SU-DHL-6 (cell line): ENCODE data around the gene PDZRN3.

Experiments used
- CTCF ChIP-seq: fragments of 200-600 bp; sonication (generic); IDR thresholded peaks from one replicate; pipeline ENCODE4 v1.5.1; 2017; ENCODE audit warnings: antibody characterized with exemption, mild to moderate bottlenecking, low read length, moderate library complexity; ENCODE audit not compliant: insufficient read depth, poor library complexity, severe bottlenecking
- EZH2phosphoT487 ChIP-seq: fragments of 200-600 bp; sonication (generic), shearing (Covaris generic); conservative IDR thresholded peaks from 2 replicates; pipeline ENCODE4 v1.6.1; 2018; ENCODE audit warnings: mild to moderate bottlenecking, antibody characterized with exemption, low read length, moderate library complexity, mixed read lengths

DNA sequence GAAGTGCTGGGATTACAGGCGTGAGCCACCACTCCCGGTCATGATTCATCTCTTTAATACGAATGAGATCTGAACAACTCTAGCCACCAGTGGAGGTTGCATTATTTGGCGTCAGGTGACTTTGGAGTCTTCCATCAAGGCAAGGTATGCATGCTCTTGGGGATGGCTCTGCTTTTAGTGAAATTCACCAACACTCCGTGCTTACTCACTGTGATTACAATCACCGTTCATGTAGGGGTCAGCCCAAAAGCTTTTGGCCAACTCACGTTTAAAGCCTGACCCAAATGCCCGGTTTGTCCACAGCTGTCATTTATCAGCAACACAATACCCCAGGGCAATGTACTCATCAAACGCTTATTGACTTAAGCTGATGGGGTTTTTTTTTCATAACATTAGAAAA is 155.4 kb downstream of the PDZRN3 start:
- TF ChIP-seq CTCF: no peak
- no peak for TF ChIP-seq EZH2phosphoT487
